HG02943 (cell line): ENCODE data around the gene TRIM52.

ENCODE experiments used
- ATAC-seq: cut with Tn5 transposase; IDR thresholded peaks from one replicate; pipeline ENCODE4 v1.9.1; 2021; ENCODE audit warnings: mild to moderate bottlenecking, low read depth, moderate library complexity; ENCODE audit not compliant: unreplicated experiment

Gene TRIM52

GRCh38 chr5:181234455-181235306 is 26.3 kb downstream of the TRIM52 start:
- ATAC-seq = no peak

GRCh38 chr5:181233801-181234454 is 27.0 kb downstream of the TRIM52 start:
- no peak for ATAC-seq

- ATAC-seq = no peak
These were observed 27.7 kb downstream of the TRIM52 start for GRCh38 chr5:181233088-181233800.

- no peak for ATAC-seq
These were observed 28.4 kb downstream of the TRIM52 start for GRCh38 chr5:181232593-181232992.

DNA sequence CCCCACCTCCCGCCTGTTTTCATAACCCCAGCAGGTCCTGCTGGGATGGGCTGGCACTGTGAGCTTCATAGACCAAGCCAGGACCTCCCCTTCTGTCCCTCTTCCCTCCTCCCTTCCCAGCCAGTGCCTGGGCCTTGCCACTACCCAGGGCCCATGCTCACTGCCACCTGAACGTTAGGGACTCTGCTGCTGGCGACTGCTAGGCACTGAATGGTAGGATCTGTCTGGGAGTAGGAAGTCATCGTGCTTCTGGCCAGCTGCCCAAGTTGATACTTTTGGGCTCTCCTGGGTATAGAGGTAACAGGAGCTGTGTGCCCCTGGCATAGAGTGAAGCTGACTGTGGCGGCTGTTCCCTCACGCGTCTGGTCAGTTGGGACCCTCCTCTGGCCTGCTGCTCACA is 29.5 kb downstream of the TRIM52 start:
- no peak for ATAC-seq

GRCh38 chr5:181230551-181230950 is 30.4 kb downstream of the TRIM52 start:
- ATAC-seq = no peak

DNA sequence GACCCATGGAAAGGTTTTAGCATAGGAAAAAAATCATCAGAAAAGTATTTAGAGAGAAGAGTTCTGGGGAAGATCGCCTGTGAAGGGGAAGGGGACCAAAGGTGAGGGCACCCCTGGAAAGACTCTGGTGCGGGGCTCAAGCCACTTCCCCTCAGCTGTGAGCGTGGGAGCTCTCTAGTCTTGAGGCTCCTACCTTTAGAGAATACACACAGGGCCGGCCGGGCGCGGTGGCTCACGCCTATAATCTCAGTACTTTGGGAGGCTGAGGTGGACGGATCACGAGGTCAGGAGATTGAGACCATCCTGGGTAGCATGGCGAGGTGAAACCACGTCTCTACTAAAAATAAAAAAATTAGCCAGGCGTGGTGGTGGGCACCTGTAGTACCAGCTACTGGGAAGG is 30.9 kb downstream of the TRIM52 start:
- no peak for ATAC-seq

DNA sequence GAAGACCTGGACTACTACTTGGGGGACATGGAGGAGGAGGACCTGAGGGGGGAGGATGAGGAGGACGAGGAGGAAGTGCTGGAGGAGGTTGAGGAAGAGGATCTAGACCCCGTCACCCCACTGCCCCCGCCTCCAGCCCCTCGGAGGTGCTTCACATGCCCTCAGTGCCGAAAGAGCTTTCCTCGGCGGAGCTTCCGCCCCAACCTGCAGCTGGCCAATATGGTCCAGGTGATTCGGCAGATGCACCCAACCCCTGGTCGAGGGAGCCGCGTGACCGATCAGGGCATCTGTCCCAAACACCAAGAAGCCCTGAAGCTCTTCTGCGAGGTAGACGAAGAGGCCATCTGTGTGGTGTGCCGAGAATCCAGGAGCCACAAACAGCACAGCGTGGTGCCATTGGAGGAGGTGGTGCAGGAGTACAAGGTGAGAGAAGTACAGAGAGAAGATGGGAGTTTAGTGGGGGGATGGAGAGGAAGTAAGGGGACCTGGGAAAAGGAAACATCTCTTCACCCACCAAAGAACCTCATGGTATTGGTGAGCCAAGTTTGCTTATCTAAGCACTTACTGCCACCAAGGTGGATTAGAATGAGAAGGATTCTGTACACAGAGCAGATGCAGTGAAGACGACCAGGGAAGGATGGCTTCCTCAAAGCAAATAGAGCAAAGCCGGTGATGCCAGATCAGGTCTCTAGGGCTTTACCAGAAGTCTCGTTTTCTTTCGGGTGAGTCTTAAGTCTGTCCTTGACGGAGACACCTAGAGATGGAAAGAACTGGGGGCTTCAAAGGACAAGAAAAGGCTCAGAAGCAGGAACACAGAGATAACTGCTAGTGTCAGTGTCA is 36.3 kb downstream of the TRIM52 start:
- no peak for ATAC-seq

GRCh38 chr5:181223729-181224389 is 37.1 kb downstream of the TRIM52 start:
- no peak for ATAC-seq

DNA sequence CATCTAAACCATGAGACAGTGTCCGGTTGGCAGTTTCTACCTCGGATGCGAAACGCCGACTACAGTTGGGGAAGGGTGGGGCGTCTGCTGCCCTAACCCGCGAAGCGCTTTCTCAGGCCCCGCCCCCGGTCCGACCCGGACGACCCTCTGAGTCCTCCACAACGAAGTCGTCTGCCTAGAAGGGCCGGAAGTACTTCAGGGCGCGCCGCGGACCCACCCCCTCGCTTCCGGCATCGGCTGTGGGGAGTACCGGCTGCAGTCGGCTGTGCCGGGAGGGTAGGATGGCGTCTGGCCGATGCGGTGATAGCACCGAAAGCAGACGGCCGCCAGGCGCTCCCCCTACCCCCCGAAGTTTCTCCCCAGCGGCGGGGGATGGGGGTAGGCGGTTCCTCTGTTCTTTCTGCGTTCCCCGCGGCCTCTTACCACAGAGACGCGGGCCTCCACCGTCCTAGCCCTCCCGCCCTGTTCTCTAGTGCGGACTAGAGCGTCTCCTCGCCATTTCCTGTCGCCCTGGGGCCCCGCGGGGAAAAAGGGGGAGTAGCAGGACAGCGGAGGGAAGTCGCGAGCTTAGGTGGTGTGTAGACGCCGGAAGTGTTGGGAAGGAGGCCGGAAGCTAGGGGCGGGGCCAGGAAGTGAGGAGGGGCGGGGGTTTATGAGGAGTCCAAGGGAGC is 37.8 kb downstream of the TRIM52 start, which contains the start of gene TRIM41:
Gene TRIM41, plus strand, starts transcription at position 224 of the 671 bp plus-strand sequence. CDS start 719 bp downstream, outside the sequence.
- peak; percentile 69 for ATAC-seq

GRCh38 chr5:181222630-181223057 is 38.3 kb downstream of the TRIM52 start:
- no peak for ATAC-seq

DNA sequence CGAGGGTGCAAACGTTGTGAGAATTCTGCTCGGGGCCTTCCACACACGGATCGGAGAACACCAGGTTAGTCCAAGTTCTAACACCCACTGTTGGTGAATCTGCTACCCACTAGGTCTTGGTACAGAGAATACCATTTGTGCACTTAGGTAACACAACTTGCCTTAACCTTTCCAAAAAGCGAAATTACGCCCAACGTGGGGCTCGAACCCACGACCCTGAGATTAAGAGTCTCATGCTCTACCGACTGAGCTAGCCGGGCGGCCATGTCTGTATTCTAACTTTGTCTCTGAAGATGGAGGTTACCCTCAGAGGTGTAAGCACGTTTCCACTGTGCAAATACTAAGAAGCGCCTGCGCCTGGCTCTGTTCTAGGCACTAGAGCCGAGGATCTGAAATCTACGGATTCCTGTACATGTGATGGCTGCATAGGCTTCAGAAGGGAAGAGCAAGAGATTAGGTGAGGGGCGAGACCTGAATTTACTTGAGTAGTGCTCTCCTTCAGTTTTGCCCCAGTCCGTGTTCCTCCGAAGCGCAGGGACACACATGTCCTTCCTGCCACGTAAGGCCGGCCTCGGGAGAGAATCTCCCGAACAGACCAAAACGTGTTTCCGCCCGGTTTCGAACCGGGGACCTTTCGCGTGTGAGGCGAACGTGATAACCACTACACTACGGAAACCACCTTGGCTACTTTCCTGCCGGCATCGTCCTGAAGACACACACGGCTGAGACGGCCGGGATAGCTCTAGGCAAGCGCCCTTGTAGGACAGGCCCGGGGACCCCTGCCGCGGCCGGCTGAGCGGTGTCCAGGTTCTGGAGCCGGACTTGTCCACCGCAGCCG is 38.9 kb downstream of the TRIM52 start:
- peak; percentile 32 for ATAC-seq

DNA sequence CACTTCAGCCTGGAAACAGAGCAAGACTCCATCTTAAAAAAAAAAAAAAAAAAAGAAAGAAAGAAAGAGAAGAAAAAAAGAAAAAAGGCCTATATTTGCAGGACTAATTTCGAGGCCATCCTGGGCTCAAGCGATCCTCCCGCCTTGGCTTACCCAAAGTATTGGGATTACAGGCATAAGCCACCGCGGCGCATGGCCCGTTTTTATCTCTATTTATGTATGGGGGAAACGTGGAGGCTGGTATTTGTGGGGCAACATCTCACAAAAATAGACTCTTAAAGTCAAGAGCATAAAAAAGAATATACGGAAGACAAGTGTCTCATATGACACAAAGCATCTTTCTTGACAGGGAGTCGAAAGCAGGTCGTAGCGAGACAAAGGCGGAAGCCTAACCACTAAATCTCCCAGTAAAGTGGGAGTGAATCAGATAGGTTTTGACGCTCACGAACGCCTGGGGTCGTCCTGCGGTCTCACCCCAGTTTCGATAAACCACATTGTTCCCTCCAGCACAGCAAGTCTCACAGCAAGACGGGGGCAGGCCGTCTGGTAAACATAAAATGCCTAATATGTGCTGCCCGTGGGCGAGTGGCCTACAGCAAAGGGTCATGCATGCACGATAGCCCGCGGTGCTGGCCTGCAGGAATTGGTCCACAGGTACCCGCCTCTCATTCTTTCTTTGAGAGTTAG is 39.7 kb downstream of the TRIM52 start:
- ATAC-seq = no peak

DNA sequence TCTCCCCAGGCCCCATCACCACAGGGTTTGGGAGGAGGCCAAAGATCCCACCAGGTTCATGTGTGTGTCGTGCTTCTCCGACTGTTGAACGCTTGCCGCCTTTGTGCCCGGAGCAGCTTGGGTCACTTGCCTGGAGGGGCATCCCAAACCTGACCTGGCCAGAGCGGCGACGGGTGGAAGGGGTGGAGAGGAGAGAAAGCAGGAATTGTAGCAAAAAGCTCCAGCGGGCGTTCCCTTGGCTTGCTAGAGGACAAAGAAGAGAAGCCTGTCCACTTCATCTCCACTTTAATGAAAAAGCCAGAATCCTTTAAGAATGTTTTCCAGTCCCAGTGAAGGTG is 40.8 kb downstream of the TRIM52 start:
- ATAC-seq = no peak

DNA sequence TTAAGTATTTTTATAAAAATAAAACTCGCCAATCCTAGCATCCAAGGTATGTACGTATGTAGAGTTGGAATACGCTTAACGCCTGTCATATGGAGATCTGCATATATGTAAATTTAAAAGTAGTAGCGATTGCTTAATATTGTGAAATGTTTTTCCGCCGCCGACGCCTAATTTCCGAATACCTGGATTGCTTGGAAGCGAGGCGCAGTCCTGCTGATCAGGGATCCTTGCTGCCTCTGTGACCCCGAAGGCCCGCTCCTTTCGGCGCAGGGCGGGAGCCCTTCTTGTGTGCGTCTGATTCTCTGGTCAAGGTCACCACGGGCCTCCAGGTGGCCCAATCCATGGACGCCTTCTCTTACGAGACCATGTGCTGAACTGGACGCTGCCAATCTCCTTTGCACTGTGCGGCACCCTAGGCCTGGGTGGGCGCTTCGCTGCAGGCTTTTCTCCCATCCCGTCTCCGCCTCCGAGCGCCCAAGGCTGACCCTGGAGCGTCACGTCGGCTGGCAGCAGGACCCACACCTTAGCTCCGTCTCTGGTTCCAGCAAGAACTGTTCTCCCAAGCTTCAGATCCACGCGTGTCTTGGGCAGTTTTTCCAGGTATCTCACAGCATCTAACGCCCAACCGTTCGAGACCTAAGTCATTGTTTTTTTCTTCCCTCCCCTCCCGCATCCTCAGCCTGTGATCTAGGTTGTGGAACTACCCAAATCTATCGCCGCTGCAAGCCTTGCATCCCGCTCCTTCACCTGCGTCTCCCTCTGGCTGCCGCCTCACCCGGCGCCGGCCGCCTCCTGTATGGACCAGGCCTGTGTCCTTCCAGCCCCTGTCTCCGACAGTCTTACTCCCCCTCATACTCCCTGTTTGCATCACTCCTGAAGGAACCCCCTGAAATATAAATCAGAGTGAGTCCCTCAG is 41.4 kb downstream of the TRIM52 start:
- no peak for ATAC-seq

DNA sequence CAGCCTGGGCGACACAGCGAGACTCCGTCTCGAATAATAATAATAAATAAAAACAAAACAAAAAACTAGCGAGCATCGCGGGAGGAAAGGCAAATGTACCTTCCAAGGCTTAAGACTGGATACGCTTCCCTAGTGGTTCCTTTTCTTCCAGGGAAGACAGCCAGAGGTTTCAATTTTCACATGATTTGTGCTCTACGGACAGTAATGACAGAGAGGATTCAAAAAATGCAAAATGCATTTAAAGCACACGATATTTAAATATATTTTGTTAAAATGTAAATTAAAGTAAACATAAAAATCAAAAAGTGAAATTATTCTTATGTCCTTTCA is 42.2 kb downstream of the TRIM52 start:
- ATAC-seq = no peak

GRCh38 chr5:181217803-181218062 is 43.2 kb downstream of the TRIM52 start:
- ATAC-seq = no peak
